ENCODE measurements around the gene ADNP. TPM values are rescaled to one million over a fixed set of nuclear protein-coding genes. Genes with fewer than 3 reads are reported as not detected.

The ADNP gene
- total and polyA plus RNA-seq, 2 donors from 2014 or later: 32.0 to 66.7 TPM

GRCh38 chr20:50866036-50866685, 65.1 kb downstream of the ADNP start:
- intact Hi-C loops (cut with DNase I): loop anchor here (10.0 kb wide), 1 partner anchor 59 kb away; no protein-coding TSS in a partner anchor

DNA sequence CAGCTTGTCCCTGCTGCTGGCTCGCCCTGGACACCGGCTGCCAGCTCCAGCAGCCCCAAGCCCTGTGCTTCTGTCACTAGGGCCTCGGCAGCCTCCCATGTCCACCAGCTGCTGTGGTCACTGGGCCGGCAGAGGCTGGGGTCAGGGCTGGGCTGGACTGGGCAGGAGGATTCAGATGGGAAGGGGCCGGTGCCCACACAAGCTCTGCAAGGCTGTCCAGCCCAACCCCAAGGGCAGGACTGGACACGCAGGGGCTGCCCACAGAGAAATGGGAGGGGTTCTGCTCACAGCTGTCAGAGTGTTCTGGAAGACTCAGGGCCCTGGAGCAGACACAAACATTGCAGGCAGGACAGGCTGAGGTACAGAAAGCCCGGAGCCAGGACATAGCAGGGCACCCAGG, 65.6 kb downstream of the ADNP start:
- TF ChIP-seq, protein P1, sequence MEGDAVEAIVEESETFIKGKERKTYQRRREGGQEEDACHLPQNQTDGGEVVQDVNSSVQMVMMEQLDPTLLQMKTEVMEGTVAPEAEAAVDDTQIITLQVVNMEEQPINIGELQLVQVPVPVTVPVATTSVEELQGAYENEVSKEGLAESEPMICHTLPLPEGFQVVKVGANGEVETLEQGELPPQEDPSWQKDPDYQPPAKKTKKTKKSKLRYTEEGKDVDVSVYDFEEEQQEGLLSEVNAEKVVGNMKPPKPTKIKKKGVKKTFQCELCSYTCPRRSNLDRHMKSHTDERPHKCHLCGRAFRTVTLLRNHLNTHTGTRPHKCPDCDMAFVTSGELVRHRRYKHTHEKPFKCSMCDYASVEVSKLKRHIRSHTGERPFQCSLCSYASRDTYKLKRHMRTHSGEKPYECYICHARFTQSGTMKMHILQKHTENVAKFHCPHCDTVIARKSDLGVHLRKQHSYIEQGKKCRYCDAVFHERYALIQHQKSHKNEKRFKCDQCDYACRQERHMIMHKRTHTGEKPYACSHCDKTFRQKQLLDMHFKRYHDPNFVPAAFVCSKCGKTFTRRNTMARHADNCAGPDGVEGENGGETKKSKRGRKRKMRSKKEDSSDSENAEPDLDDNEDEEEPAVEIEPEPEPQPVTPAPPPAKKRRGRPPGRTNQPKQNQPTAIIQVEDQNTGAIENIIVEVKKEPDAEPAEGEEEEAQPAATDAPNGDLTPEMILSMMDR (IDR thresholded peaks at IDR 0.05; ENCODE audit: borderline replicate concordance, extremely low read depth, insufficient read depth): no peak
- Histone ChIP-seq H3K36me3 (ENCODE audit: control insufficient read depth in 2 of 3, insufficient read depth in 3 of 3, low read length in 3 of 3) (no peaks in the 10 kb centered on the region), H3K27ac (ENCODE audit: low read depth in 2 of 2, low read length in 2 of 2) (no peak overlapping the region), H3K4me3 (ENCODE audit: low read length in 3 of 3) (no peak overlapping the region), H3K27me3 (ENCODE audit: control insufficient read depth, insufficient read depth, low read length) (no peaks in the 10 kb centered on the region), H3K9ac (ENCODE audit: low read length in 3 of 3) (no peak overlapping the region), H3K9me3 (ENCODE audit: control insufficient read depth in 2 of 3, insufficient read depth in 1 of 3, low read length in 3 of 3) (no peaks in the 10 kb centered on the region), H3K4me1 (ENCODE audit: control insufficient read depth in 2 of 3, insufficient read depth in 2 of 3, low read depth in 1 of 3, low read length in 3 of 3) (no peaks in the 10 kb centered on the region)
- DNase-seq (no peak), FAIRE-seq (no peak)
- intact Hi-C loops (cut with DNase I): loop anchor here (10.0 kb wide), 1 partner anchor 59 kb away; no protein-coding TSS in a partner anchor

More at GRCh38 chr20:50866036-50866685, 65.1 kb downstream of the ADNP start:
- no peak overlapping the region for H3K4me3 ChIP-seq (ENCODE audit: low read length in 3 of 3)
- FAIRE-seq (no peak), DNase-seq (peak in 1 of 5 donors; percentile 54)
- no peaks in the 10 kb centered on the region for H3K27me3 ChIP-seq (ENCODE audit: control insufficient read depth, insufficient read depth, low read length)
- no peaks in the 10 kb centered on the region for H3K4me1 ChIP-seq (ENCODE audit: control insufficient read depth in 2 of 3, insufficient read depth in 2 of 3, low read depth in 1 of 3, low read length in 3 of 3)
- H3K9me3 ChIP-seq (ENCODE audit: control insufficient read depth in 2 of 3, insufficient read depth in 1 of 3, low read length in 3 of 3): no peaks in the 10 kb centered on the region
- H3K27ac ChIP-seq (ENCODE audit: low read depth in 2 of 2, low read length in 2 of 2): no peak overlapping the region
- no peaks in the 10 kb centered on the region for H3K36me3 ChIP-seq (ENCODE audit: control insufficient read depth in 2 of 3, insufficient read depth in 3 of 3, low read length in 3 of 3)
- TF ChIP-seq, protein P1 (IDR thresholded peaks at IDR 0.05; ENCODE audit: borderline replicate concordance, extremely low read depth, insufficient read depth): no peak
- no peak overlapping the region for H3K9ac ChIP-seq (ENCODE audit: low read length in 3 of 3)

DNA sequence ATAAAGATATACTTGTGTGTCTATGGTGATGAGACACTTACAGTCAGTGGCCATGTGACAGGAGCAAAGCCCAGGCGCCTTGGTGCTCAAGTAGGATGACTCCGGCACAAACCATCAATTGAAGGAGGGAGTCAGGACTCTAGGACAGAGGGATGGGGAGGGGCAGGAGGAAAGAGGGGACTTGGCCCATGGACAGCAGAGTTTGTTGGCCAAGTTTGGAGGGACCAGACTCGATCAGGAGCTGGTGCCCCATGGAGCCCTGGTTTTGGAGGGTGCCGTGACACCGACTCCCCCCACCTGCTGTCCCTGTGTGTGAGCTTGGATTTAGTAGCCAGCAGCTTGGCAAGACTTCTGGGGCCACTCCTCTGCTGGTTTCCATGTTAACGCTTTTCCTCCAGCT, 66.1 kb downstream of the ADNP start:
- Histone ChIP-seq H3K4me3 (ENCODE audit: low read length in 3 of 3) (no peak overlapping the region), H3K36me3 (ENCODE audit: control insufficient read depth in 2 of 3, insufficient read depth in 3 of 3, low read length in 3 of 3) (no peaks in the 10 kb centered on the region), H3K27ac (ENCODE audit: low read depth in 2 of 2, low read length in 2 of 2) (no peak overlapping the region), H3K27me3 (ENCODE audit: control insufficient read depth, insufficient read depth, low read length) (no peaks in the 10 kb centered on the region), H3K4me1 (ENCODE audit: control insufficient read depth in 2 of 3, insufficient read depth in 2 of 3, low read depth in 1 of 3, low read length in 3 of 3) (no peaks in the 10 kb centered on the region), H3K9ac (ENCODE audit: low read length in 3 of 3) (no peak overlapping the region), H3K9me3 (ENCODE audit: control insufficient read depth in 2 of 3, insufficient read depth in 1 of 3, low read length in 3 of 3) (no peaks in the 10 kb centered on the region)
- DNase-seq (no peak), FAIRE-seq (no peak)
- intact Hi-C loops (cut with DNase I): loop anchor here (10.0 kb wide), 1 partner anchor 60 kb away; no protein-coding TSS in a partner anchor
- TF ChIP-seq, protein P1 (IDR thresholded peaks at IDR 0.05; ENCODE audit: borderline replicate concordance, extremely low read depth, insufficient read depth): no peak
